IMR-90 (cell line): ENCODE measurements around the gene SPCS2. TPM values are rescaled to one million over a fixed set of nuclear protein-coding genes. Genes with fewer than 3 reads are reported as not detected.

Source experiments
- ATAC-seq: fragments of 200-7000 bp; cut with Tn5 transposase; 2 replicates; pipeline ENCODE4 v1.9.1; 2020; ENCODE audit warnings: low read depth, mild to moderate bottlenecking, moderate library complexity
- BruUV-seq: library from RNA; stranded (reverse); fragments of 400-500 nt; replicated peaks from 2 replicates; lab custom pipeline; 2021; lab: Mats Ljungman, UMichigan
- CTCF ChIA-PET: fragments of 300-600 bp; formaldehyde crosslinking; extraction: SDS; loops from one replicate; lab custom pipeline; 2021; ENCODE audit warnings: antibody characterized with exemption; lab: Yijun Ruan, JAX
- POLR2A ChIA-PET: fragments of 300-600 bp; sonication (Branson Sonifier 250); formaldehyde crosslinking; loops from one replicate; lab custom pipeline; 2022; ENCODE audit warnings: antibody characterized with exemption; ENCODE audit not compliant: unreplicated experiment; lab: Charles Lee
- DNase-seq: peaks from one replicate; pipeline ENCODE4 v3.0.0; 2013
- H2AFZ ChIP-seq: replicated peaks from 2 replicates; pipeline ENCODE3; 2013; ENCODE audit warnings: low read length, mild to moderate bottlenecking; ENCODE audit not compliant: poor library complexity
- H2AK5ac ChIP-seq: 2 replicates; pipeline ENCODE4 v1.6.1; 2013; ENCODE audit warnings: low read depth, low read length, inconsistent platforms
- H2AK9ac ChIP-seq: replicated peaks from 2 replicates; pipeline ENCODE3; 2013; ENCODE audit warnings: mild to moderate bottlenecking, low read depth, low read length, moderate library complexity; ENCODE audit not compliant: poor library complexity
- H2BK120ac ChIP-seq: 2 replicates; pipeline ENCODE4 v1.6.1; 2013; ENCODE audit warnings: low read depth, low read length, inconsistent platforms
- H2BK15ac ChIP-seq: 3 replicates; pipeline ENCODE4 v1.6.1; 2013; ENCODE audit warnings: low read depth, low read length, inconsistent platforms
- H2BK20ac ChIP-seq: 2 replicates; pipeline ENCODE4 v1.6.1; 2013; ENCODE audit warnings: low read depth, mild to moderate bottlenecking, inconsistent platforms, low read length, moderate library complexity
- H2BK5ac ChIP-seq: 2 replicates; pipeline ENCODE4 v1.6.1; 2013; ENCODE audit warnings: mild to moderate bottlenecking, low read depth, low read length, inconsistent platforms; ENCODE audit not compliant: poor library complexity, severe bottlenecking
- H3K14ac ChIP-seq: replicated peaks from 2 replicates; pipeline ENCODE4 v1.6.1; 2013; ENCODE audit warnings: low read depth, low read length, inconsistent platforms
- H3K18ac ChIP-seq: 2 replicates; pipeline ENCODE4 v1.6.1; 2013; ENCODE audit warnings: low read depth, low read length, control low read depth
- H3K23ac ChIP-seq: 2 replicates; pipeline ENCODE4 v1.6.1; 2013; ENCODE audit warnings: low read depth, low read length, inconsistent platforms
- H3K27ac ChIP-seq: 2 replicates; pipeline ENCODE4 v1.5.1; 2013; ENCODE audit warnings: mild to moderate bottlenecking, control low read depth, low read length; ENCODE audit not compliant: insufficient read depth
- H3K27me3 ChIP-seq: 2 replicates; pipeline ENCODE4 v1.6.1; 2013; ENCODE audit warnings: low read length; ENCODE audit not compliant: control insufficient read depth, insufficient read depth
- H3K36me3 ChIP-seq: 2 replicates; pipeline ENCODE4 v1.6.1; 2013; ENCODE audit warnings: low read length, mixed read lengths; ENCODE audit not compliant: control insufficient read depth, insufficient read depth
- H3K4ac ChIP-seq: 2 replicates; pipeline ENCODE4 v1.6.1; 2013; ENCODE audit warnings: low read depth, low read length, inconsistent platforms
- H3K4me1 ChIP-seq: 2 replicates; pipeline ENCODE4 v1.6.1; 2013; ENCODE audit warnings: low read length, mixed read lengths; ENCODE audit not compliant: control insufficient read depth, insufficient read depth
- H3K4me2 ChIP-seq: 2 replicates; pipeline ENCODE4 v1.6.1; 2013; ENCODE audit warnings: low read depth, mild to moderate bottlenecking, control low read depth, low read length, moderate library complexity
- H3K4me3 ChIP-seq: 2 replicates; pipeline ENCODE4 v1.5.1; 2013; ENCODE audit warnings: low read depth, mild to moderate bottlenecking, control low read depth, low read length, moderate library complexity; ENCODE audit not compliant: insufficient read depth
- H3K56ac ChIP-seq: 2 replicates; pipeline ENCODE4 v1.6.1; 2013; ENCODE audit warnings: low read length, inconsistent platforms; ENCODE audit not compliant: insufficient read depth; ENCODE audit errors: extremely low read depth
- H3K79me1 ChIP-seq, 2 experiments: 2 replicates each; pipeline ENCODE4 v1.6.1; 2013; ENCODE audit warnings: low read length in 2 of 2, inconsistent platforms in 1 of 2, low read depth in 1 of 2
- H3K9ac ChIP-seq: 2 replicates; pipeline ENCODE4 v1.6.1; 2013; ENCODE audit warnings: low read depth, low read length, control low read depth
- H3K9me1 ChIP-seq: 2 replicates; pipeline ENCODE4 v1.6.1; 2013; ENCODE audit warnings: low read length, inconsistent platforms; ENCODE audit not compliant: insufficient read depth
- H3K9me3 ChIP-seq: 2 replicates; pipeline ENCODE4 v1.6.1; 2013; ENCODE audit warnings: low read length; ENCODE audit not compliant: control insufficient read depth, insufficient read depth
- H4K20me1 ChIP-seq: 2 replicates; pipeline ENCODE4 v1.6.1; 2013; ENCODE audit warnings: low read length, inconsistent platforms; ENCODE audit not compliant: insufficient read depth
- H4K5ac ChIP-seq: 2 replicates; pipeline ENCODE4 v1.6.1; 2013; ENCODE audit warnings: mild to moderate bottlenecking, low read depth, low read length, control low read depth
- H4K8ac ChIP-seq, 2 experiments: 2 replicates each; pipeline ENCODE4 v1.6.1; 2013; ENCODE audit warnings: low read depth in 2 of 2, low read length in 2 of 2, control low read depth in 1 of 2, inconsistent platforms in 1 of 2
- H4K91ac ChIP-seq: 2 replicates; pipeline ENCODE4 v1.6.1; 2013; ENCODE audit warnings: low read depth, low read length, inconsistent platforms; ENCODE audit not compliant: insufficient read depth
- BHLHE40 ChIP-seq: fragments of 150-350 bp; IDR thresholded peaks from 2 replicates; pipeline ENCODE4 v1.6.1; 2016; ENCODE audit warnings: mild to moderate bottlenecking, low read depth, low read length
- CEBPB ChIP-seq: IDR thresholded peaks from 2 replicates; pipeline ENCODE4 v1.6.1; 2012; ENCODE audit warnings: low read depth, low read length, improper control_type of control experiment
- CHD1 ChIP-seq: IDR thresholded peaks from 2 replicates; pipeline ENCODE4 v1.6.1; 2012; ENCODE audit warnings: low read depth, low read length, improper control_type of control experiment
- CTCF ChIP-seq: conservative IDR thresholded peaks from 2 replicates; pipeline ENCODE4 v1.5.1; 2012; ENCODE audit warnings: mild to moderate bottlenecking, low read depth, low read length, improper control_type of control experiment
- ELK1 ChIP-seq: fragments of 150-350 bp; IDR thresholded peaks from 2 replicates; pipeline ENCODE4 v1.6.1; 2016; ENCODE audit warnings: low read depth, mild to moderate bottlenecking, low read length, moderate library complexity, borderline replicate concordance
- FOS ChIP-seq: fragments of 150-350 bp; IDR thresholded peaks from 2 replicates; pipeline ENCODE4 v1.6.1; 2016; ENCODE audit warnings: low read depth, low read length
- MAFK ChIP-seq: IDR thresholded peaks from 2 replicates; pipeline ENCODE4 v1.6.1; 2012; ENCODE audit warnings: low read depth, low read length, improper control_type of control experiment
- MAZ ChIP-seq: IDR thresholded peaks from 2 replicates; pipeline ENCODE4 v1.6.1; 2012; ENCODE audit warnings: low read depth, mild to moderate bottlenecking, low read length, improper control_type of control experiment, moderate library complexity, borderline replicate concordance
- MXI1 ChIP-seq: IDR thresholded peaks from 2 replicates; pipeline ENCODE4 v1.6.1; 2012; ENCODE audit warnings: low read depth, mild to moderate bottlenecking, low read length, moderate library complexity, borderline replicate concordance
- NFE2L2 ChIP-seq: fragments of 150-350 bp; IDR thresholded peaks from 2 replicates; pipeline ENCODE4 v1.6.1; 2016; ENCODE audit warnings: low read depth, mild to moderate bottlenecking, low read length
- POLR2A ChIP-seq: IDR thresholded peaks from 2 replicates; pipeline ENCODE4 v1.6.1; 2012; ENCODE audit warnings: mild to moderate bottlenecking, low read depth, low read length
- RAD21 ChIP-seq: IDR thresholded peaks from 2 replicates; pipeline ENCODE4 v1.6.1; 2012; ENCODE audit warnings: low read length, improper control_type of control experiment
- RCOR1 ChIP-seq: IDR thresholded peaks from 2 replicates; pipeline ENCODE4 v1.6.1; 2012; ENCODE audit warnings: mild to moderate bottlenecking, low read length, improper control_type of control experiment; ENCODE audit not compliant: insufficient replicate concordance
- RFX5 ChIP-seq: IDR thresholded peaks from 2 replicates; pipeline ENCODE4 v1.8.0; 2012; ENCODE audit warnings: low read depth, mild to moderate bottlenecking, low read length, moderate library complexity
- SMC3 ChIP-seq: fragments of 150-350 bp; IDR thresholded peaks from 2 replicates; pipeline ENCODE4 v1.6.1; 2016; ENCODE audit warnings: low read depth, mild to moderate bottlenecking, antibody characterized with exemption, low read length, moderate library complexity
- USF2 ChIP-seq: fragments of 150-350 bp; IDR thresholded peaks from 2 replicates; pipeline ENCODE4 v1.6.1; 2017; ENCODE audit warnings: mild to moderate bottlenecking, antibody characterized with exemption, low read length, low read depth
- WGBS, 2 experiments: methylation state at CpG; one replicate each; pipeline versions ENCODE4 v1.1.5 to v1.1.7; 2013; ENCODE audit warnings: missing lambda C conversion rate in 2 of 2; ENCODE audit not compliant: insufficient read length in 1 of 2; ENCODE audit errors: extremely low coverage in 2 of 2; 5-methylcytosine and 5-hydroxymethylcytosine counted together
- dilution Hi-C: fragments of 300-500 bp; cut with HindIII; formaldehyde crosslinking; loops from one replicate; pipeline ENCODE4 v1.14.3; 2018; ENCODE audit warnings: low sequenced_read_pairs; ENCODE audit not compliant: unreplicated experiment
- in situ Hi-C: fragments of 300-500 bp; cut with MboI; formaldehyde crosslinking; loops from 3 replicates; pipeline ENCODE4 v1.14.3; 2019; ENCODE audit warnings: low sequenced_read_pairs, inconsistent platforms, mixed read lengths
- intact Hi-C: fragments of 100-400 bp; cut with micrococcal nuclease; formaldehyde crosslinking; loops from 2 replicates; pipeline ENCODE4 v1.10.0; 2022
- polyA plus RNA-seq, 3 experiments: library from polyadenylated mRNA; depleted of rRNA; stranded (reverse); fragments of >200 nt; gene quantifications; 2 replicates each; pipeline ENCODE4 v1.2.3, GENCODE V29; 2012; ENCODE audit warnings: low replicate concordance in 1 of 3
- total RNA-seq: library from RNA; depleted of rRNA; stranded (reverse); fragments of >200 nt; gene quantifications from 2 replicates; pipeline ENCODE4 v1.2.3, GENCODE V29; 2012

SPCS2 gene
- total and polyA plus RNA-seq, 2 of the 4 experiments (the other 2 are of a cell fraction): 15.4 to 76.0 TPM

- CTCF ChIA-PET: interaction anchor here (1.5 kb wide), 1 partner anchor 224 kb away, joined by 4 read pairs; no protein-coding TSS in a partner anchor
Observed at GRCh38 chr11:75024764-75025211, 75.7 kb downstream of the SPCS2 start.

More at GRCh38 chr11:75024764-75025211, 75.7 kb downstream of the SPCS2 start:
- no peaks in the 10 kb centered on the region for H3K79me1 ChIP-seq
- H3K18ac ChIP-seq: no peak overlapping the region
- H3K56ac ChIP-seq: no peak overlapping the region
- TF ChIP-seq MAZ (no peak), FOS (no peak), CHD1 (no peak), ELK1 (no peak), USF2 (no peak), MAFK (no peak), CEBPB (no peak), POLR2A (no peak), CTCF (no peak), RAD21 (no peak), BHLHE40 (no peak), NFE2L2 (no peak), SMC3 (no peak), RFX5 (no peak), RCOR1 (no peak), MXI1 (no peak)
- ATAC-seq: no peak
- no peaks in the 10 kb centered on the region for H4K20me1 ChIP-seq
- H2BK15ac ChIP-seq: no peak overlapping the region
- H4K91ac ChIP-seq: no peak overlapping the region
- H4K8ac ChIP-seq: no peak overlapping the region
- H3K4ac ChIP-seq: no peak overlapping the region
- no peak overlapping the region for H3K23ac ChIP-seq
- no peak overlapping the region for H4K5ac ChIP-seq
- H3K4me2 ChIP-seq: no peak overlapping the region
- H2BK20ac ChIP-seq: no peak overlapping the region
- H2BK5ac ChIP-seq: no peak overlapping the region
- H2AK5ac ChIP-seq: no peak overlapping the region
- in situ Hi-C loops: loop anchor here (5.0 kb wide), 2 partner anchors 178 to 223 kb away; no protein-coding TSS in a partner anchor
- intact Hi-C loops: no loop called here
- H3K9ac ChIP-seq: no peak overlapping the region
- POLR2A ChIA-PET: no interaction called here
- no CpG with 5 or more reads among the region's 1 CpG for WGBS, 2 experiments
- H3K4me3 ChIP-seq: no peak overlapping the region
- H3K14ac ChIP-seq: no peak overlapping the region
- H3K27me3 ChIP-seq: peaks cover 12% of the 10 kb centered on the region
- no peak overlapping the region for H3K27ac ChIP-seq
- no peaks in the 10 kb centered on the region for H3K36me3 ChIP-seq
- H2AK9ac ChIP-seq: no peak overlapping the region
- no peaks in the 10 kb centered on the region for H3K4me1 ChIP-seq
- H2AFZ ChIP-seq: no peak overlapping the region
- no peaks in the 10 kb centered on the region for H3K9me1 ChIP-seq
- no TSS peak for BruUV-seq
- H2BK120ac ChIP-seq: no peak overlapping the region
- no peaks in the 10 kb centered on the region; the same call in 1 of the 2 replicates for H3K9me3 ChIP-seq
- no peak for DNase-seq
- dilution Hi-C loops: no loop called here
